ENCODE data around the gene SEBOX. TPM values are rescaled to one million over a fixed set of nuclear protein-coding genes. Genes with fewer than 3 reads are reported as not detected.
A peak's percentile ranks its signal among the peaks of the same experiment; 100 is the strongest.

Gene SEBOX
- not detected in 2 replicates for total RNA-seq

GRCh38 chr17:28364665-28365363, at the start of gene SEBOX:
SEBOX (minus strand) TSS chr17:28365199; CDS start chr17:28365151, 48 bp downstream.
- H3K4me3 ChIP-seq (ENCODE audit: low read depth, low read length) = no peak within 1 kb of the TSS
- no peak for TF ChIP-seq CTCF (conservative IDR thresholded peaks at IDR 0.05; ENCODE audit: low read depth, low read length)
- DNase-seq (ENCODE audit: low read depth) = no peak

- no peak for DNase-seq (ENCODE audit: low read depth)
- TF ChIP-seq CTCF (conservative IDR thresholded peaks at IDR 0.05; ENCODE audit: low read depth, low read length) = no peak
- no peak overlapping the region for H3K4me3 ChIP-seq (ENCODE audit: low read depth, low read length)
Measured at GRCh38 chr17:28413804-28414203, 48.8 kb upstream of the SEBOX start.

GRCh38 chr17:28412099-28412498, 47.1 kb upstream of the SEBOX start:
- DNase-seq (ENCODE audit: low read depth) = no peak

GRCh38 chr17:28407974-28408306, 42.9 kb upstream of the SEBOX start:
- H3K4me3 ChIP-seq (ENCODE audit: low read depth, low read length) = no peak overlapping the region
- DNase-seq (ENCODE audit: low read depth) = no peak
- TF ChIP-seq CTCF (conservative IDR thresholded peaks at IDR 0.05; ENCODE audit: low read depth, low read length) = no peak

More at GRCh38 chr17:28412099-28412498, 47.1 kb upstream of the SEBOX start:
- no peak for TF ChIP-seq CTCF (conservative IDR thresholded peaks at IDR 0.05; ENCODE audit: low read depth, low read length)
- no peak overlapping the region for H3K4me3 ChIP-seq (ENCODE audit: low read depth, low read length)

- DNase-seq (ENCODE audit: low read depth) = no peak
- no peak for TF ChIP-seq CTCF (conservative IDR thresholded peaks at IDR 0.05; ENCODE audit: low read depth, low read length)
- no peak overlapping the region for H3K4me3 ChIP-seq (ENCODE audit: low read depth, low read length)
Measured at GRCh38 chr17:28407130-28407973, 42.4 kb upstream of the SEBOX start.

GRCh38 chr17:28406473-28406814, 41.4 kb upstream of the SEBOX start:
- DNase-seq (ENCODE audit: low read depth) = no peak
- no peak for TF ChIP-seq CTCF (conservative IDR thresholded peaks at IDR 0.05; ENCODE audit: low read depth, low read length)
- peak overlapping the region; percentile 62 for H3K4me3 ChIP-seq (ENCODE audit: low read depth, low read length)
